Tibial nerve (tissue), 4 donors: Measurements from ENCODE around the gene CLPTM1.

ENCODE experiments used
- EP300 ChIP-seq, 2 donors: sonication (generic); formaldehyde crosslinking; IDR thresholded peaks; one replicate each; pipeline ENCODE4 v1.6.1; 2017; ENCODE audit warnings: antibody characterized with exemption in 2 of 2, mild to moderate bottlenecking in 1 of 2
- POLR2A ChIP-seq, 2 donors: fragments of 450-650 bp; IDR thresholded peaks; one replicate each; pipeline ENCODE4 v1.6.1; 2017; ENCODE audit warnings: antibody characterized with exemption in 2 of 2, mild to moderate bottlenecking in 2 of 2, moderate library complexity in 2 of 2
- TF ChIP-seq, protein P1 (sequence below), 5 experiments: fragments of 200-600 bp in 3 of 5; fragments of 450-650 bp in 2 of 5; sonication (generic) in 3 of 5; IDR thresholded peaks; one replicate each; pipeline ENCODE4 v1.5.1; 2016 to 2019; ENCODE audit warnings: antibody characterized with exemption in 5 of 5, mild to moderate bottlenecking in 3 of 5, moderate library complexity in 2 of 5

DNA sequence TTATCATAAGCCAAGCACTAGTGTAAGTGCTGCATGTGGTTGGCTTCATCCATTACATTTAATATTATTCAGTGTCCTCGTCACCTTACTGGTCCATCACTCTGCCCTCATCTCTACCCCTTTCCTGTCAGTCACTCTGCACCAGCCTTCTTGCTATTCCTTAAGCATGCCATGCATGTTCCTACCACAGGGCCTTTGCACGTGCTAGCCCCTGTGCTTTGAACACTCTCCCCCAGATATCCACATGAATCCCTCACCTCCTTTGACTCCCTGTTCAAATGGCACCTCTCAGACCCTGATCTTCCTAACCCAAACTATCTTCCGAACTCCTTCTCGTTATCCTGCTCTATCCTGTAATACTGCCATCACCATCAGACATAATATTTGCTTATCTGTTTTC is 42.8 kb downstream of the CLPTM1 start:
- TF ChIP-seq, protein P1, sequence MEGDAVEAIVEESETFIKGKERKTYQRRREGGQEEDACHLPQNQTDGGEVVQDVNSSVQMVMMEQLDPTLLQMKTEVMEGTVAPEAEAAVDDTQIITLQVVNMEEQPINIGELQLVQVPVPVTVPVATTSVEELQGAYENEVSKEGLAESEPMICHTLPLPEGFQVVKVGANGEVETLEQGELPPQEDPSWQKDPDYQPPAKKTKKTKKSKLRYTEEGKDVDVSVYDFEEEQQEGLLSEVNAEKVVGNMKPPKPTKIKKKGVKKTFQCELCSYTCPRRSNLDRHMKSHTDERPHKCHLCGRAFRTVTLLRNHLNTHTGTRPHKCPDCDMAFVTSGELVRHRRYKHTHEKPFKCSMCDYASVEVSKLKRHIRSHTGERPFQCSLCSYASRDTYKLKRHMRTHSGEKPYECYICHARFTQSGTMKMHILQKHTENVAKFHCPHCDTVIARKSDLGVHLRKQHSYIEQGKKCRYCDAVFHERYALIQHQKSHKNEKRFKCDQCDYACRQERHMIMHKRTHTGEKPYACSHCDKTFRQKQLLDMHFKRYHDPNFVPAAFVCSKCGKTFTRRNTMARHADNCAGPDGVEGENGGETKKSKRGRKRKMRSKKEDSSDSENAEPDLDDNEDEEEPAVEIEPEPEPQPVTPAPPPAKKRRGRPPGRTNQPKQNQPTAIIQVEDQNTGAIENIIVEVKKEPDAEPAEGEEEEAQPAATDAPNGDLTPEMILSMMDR (IDR thresholded peaks at IDR 0.05), result no peak
- no peak for TF ChIP-seq POLR2A (IDR thresholded peaks at IDR 0.05)
- TF ChIP-seq EP300 (IDR thresholded peaks at IDR 0.05), result no peak
